H7 (cell line): ENCODE results near the gene PLA2G5. TPM values are rescaled to one million over a fixed set of nuclear protein-coding genes. Genes with fewer than 3 reads are reported as not detected.
"Not testable (repeated sequence)": the region's sequence is repeated elsewhere in the genome, so short reads cannot be mapped to it uniquely, and the experiment has no call there.

Experiments used
- DNase-seq: peaks from one replicate; pipeline ENCODE4 v3.0.0; 2012
- H3K27me3 ChIP-seq: 2 replicates; pipeline ENCODE4 v1.6.0; 2011; ENCODE audit warnings: mild to moderate bottlenecking, low read length; ENCODE audit not compliant: control insufficient read depth, insufficient read depth
- H3K36me3 ChIP-seq: replicated peaks from 2 replicates; pipeline ENCODE4 v1.5.1; 2011; ENCODE audit warnings: low read length; ENCODE audit not compliant: control insufficient read depth, insufficient read depth
- H3K4me3 ChIP-seq: 2 replicates; pipeline ENCODE4 v1.5.1; 2011; ENCODE audit warnings: low read depth, mild to moderate bottlenecking, control low read depth, low read length, moderate library complexity; ENCODE audit not compliant: insufficient read depth
- total RNA-seq: library from RNA; depleted of rRNA; stranded (reverse); fragments of >200 nt; shearing (Covaris generic); gene quantifications from 2 replicates; pipeline ENCODE4 v1.2.3, GENCODE V29; 2014; rRNA removed

PLA2G5 gene
- 0.69 and 0.92 TPM in 2 replicates for total RNA-seq

DNA sequence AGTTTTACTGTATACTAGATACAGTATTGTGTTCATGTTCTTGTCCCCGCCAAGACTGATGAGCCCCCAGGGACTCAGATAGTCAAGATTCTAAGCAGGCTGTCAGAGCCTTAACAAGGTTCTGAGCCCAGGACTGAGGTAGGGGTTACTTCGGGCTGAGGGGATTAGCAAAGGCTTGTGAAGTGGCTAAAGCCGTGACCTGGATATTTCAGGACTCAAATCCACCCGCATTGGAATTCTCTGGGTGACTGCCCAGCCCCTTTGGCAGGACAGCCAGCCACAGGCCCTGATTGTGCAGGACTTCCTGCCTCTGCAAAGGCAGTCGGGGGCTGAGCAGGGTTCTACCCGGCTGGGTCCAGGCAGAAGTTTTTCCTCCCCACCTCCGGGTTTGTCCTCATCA lies at the start of gene PLA2G5:
Gene PLA2G5 (plus strand): TSS at position 321 of the 400 bp plus-strand sequence. CDS start 14,637 bp downstream, outside the sequence.
- no peaks in the 10 kb centered on the region for H3K36me3 ChIP-seq
- no peak for DNase-seq
- no peak within 1 kb of the TSS for H3K4me3 ChIP-seq
- peaks cover 2% of the 10 kb centered on the region; the same call in 1 of the 2 replicates for H3K27me3 ChIP-seq

DNA sequence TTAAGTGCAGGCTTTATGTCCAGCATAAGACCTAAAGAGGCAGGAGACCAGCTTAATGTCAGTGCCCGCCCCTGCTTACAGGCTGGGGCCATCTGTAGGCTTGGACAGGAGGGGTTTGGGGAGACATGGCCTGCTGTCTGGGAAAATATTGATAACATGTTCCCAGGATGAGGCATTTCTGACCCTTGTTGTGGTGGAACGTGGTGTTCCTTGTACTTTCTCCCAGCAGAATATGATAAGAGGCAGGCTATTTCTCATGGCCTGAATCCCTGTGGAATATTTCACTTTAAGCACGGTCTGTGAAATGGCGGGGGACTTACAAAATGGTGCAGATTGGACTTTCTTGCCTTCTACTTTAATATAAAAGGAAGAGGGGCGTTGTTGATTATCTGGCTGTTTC lies 41.9 kb upstream of the PLA2G5 start:
- DNase-seq: no peak
- Histone ChIP-seq H3K36me3 (no peaks in the 10 kb centered on the region), H3K4me3 (no peak overlapping the region), H3K27me3 (no peaks in the 10 kb centered on the region)

GRCh38 chr1:20028726-20029125 lies 41.3 kb upstream of the PLA2G5 start:
- DNase-seq: no peak
- Histone ChIP-seq H3K36me3 (no peaks in the 10 kb centered on the region), H3K4me3 (no peak overlapping the region), H3K27me3 (no peaks in the 10 kb centered on the region)

DNA sequence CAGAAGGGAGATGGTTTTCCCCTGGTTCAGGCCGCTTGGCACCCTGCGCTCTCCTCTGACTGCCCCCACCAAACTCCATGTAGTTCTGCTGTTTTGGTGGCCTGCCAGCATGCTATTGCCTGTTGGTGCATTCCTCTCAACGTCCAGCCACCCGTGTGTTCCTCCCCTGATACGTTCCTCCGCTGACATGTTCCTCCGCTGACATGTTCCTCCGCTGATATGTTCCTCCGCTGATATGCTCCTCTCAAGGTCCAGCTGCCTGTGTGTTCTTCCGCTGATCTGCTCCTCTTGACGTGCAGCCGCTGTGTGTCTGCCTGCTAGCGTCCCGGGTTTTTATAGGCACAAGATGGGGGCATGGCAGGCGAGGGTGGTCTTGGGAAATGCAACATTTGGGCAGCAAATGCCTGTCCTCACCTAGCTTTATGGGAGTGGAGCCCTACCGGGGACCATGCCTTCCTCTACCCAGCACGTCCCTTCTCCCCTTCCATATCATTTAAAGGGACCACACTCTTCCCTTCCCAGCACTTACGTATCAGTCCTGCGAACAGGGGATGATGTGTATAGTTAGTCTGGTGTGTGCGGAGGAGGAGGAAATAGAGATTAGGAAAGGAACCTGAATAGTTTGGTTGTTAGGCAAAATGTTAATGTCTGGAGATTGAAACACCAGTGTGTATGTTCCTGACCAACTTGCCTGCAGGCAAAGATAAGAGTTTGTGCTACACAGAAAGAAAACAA lies 40.6 kb upstream of the PLA2G5 start:
- Histone ChIP-seq H3K36me3 (no peaks in the 10 kb centered on the region), H3K4me3 (no peak overlapping the region), H3K27me3 (no peaks in the 10 kb centered on the region)
- DNase-seq: no peak

GRCh38 chr1:20030436-20031151 lies 39.4 kb upstream of the PLA2G5 start:
- H3K27me3 ChIP-seq, H3K36me3 ChIP-seq, DNase-seq, H3K4me3 ChIP-seq: not testable (repeated sequence)

- Histone ChIP-seq H3K27me3 (no peaks in the 10 kb centered on the region), H3K36me3 (no peaks in the 10 kb centered on the region), H3K4me3 (no peak overlapping the region)
- no peak for DNase-seq
Observed at GRCh38 chr1:20031161-20031560, 38.8 kb upstream of the PLA2G5 start.

DNA sequence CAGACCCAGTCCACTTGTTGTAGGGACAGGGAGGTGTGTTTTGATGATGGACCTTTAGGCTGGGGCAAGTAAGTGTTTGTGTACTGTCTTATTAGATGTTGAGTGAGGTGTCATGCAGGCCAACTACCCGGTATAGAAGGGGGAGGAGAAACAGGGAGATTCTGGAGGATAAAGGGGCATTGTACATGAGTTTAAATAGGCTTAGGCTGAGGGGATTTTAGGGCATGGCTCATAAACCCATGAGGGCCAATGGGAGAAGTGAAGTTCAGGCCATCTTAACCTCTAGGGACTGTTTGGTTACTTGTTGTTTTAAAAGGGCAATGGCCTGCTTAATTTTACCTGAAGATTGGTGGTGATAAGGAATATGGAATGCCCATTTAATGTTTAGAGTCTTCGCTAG lies 38.2 kb upstream of the PLA2G5 start:
- no peak for DNase-seq
- no peaks in the 10 kb centered on the region for H3K27me3 ChIP-seq
- H3K36me3 ChIP-seq: no peaks in the 10 kb centered on the region
- no peak overlapping the region for H3K4me3 ChIP-seq

GRCh38 chr1:20032425-20032824 lies 37.6 kb upstream of the PLA2G5 start:
- Histone ChIP-seq H3K27me3 (no peaks in the 10 kb centered on the region), H3K4me3 (no peak overlapping the region), H3K36me3 (no peaks in the 10 kb centered on the region)
- no peak for DNase-seq

DNA sequence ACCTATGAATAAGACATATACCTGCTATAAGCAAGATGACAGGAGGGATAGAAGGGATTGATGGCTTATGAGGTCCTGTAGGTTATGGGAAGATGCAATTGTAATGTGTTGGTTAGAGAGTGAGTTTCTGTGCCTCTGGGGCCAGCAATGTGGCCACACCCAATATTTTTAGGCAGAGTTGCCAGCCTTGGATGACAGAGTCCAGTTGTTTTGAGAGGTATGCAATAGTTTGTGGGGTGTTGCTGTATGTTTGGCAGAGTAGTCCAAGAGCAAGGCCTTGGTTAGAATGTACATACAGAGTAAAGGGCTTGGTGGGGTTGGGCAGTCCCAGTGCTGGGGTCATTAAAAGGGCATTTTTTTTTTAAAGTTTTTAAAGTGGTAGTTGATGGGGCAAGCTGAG lies 36.6 kb upstream of the PLA2G5 start:
- Histone ChIP-seq H3K27me3 (no peaks in the 10 kb centered on the region), H3K4me3 (no peak overlapping the region), H3K36me3 (no peaks in the 10 kb centered on the region)
- DNase-seq: no peak

DNA sequence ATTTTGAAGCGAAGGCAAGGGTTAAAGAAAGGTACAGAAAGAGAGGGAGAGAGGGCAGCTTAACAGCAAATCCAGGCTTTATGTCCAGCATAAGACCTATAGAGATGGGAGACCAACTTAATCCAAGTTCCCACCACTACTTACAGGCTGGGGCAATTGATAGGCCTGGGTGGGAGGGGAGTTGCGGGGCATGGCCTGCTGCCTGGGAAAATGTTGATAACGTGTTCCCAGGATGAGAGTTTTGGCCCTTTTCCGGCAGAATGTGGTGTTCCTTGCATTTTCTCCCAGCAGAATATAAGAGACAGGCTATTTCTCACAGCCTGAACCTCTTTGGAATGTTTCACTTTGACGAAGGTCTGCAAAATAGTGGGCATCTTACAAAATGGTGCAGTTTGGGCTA lies 34.9 kb upstream of the PLA2G5 start:
- no peak overlapping the region for H3K4me3 ChIP-seq
- no peaks in the 10 kb centered on the region for H3K36me3 ChIP-seq
- no peak for DNase-seq
- H3K27me3 ChIP-seq: no peaks in the 10 kb centered on the region

DNA sequence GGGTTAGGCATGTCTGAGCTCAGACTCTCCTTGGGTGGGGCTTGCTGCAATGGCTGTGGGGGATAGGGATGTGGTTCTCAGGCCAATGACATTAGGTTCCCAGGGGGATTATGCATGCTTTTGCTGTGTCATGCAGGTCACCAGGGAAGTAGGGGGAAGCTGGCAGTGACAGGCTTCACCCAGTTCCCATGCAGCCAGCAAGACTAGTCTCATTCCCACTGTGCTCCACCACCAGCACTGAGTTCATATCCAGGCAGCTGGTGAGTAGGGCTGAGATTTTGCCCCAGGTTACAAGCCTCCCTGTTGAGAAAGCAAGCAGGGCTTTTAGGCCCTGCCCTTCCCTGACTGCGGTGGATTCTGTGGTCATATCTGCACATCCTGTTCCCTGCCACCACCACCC lies 32.1 kb upstream of the PLA2G5 start:
- Histone ChIP-seq H3K27me3 (no peaks in the 10 kb centered on the region), H3K36me3 (no peaks in the 10 kb centered on the region)
- DNase-seq: no peak

GRCh38 chr1:20047096-20047495 lies 22.9 kb upstream of the PLA2G5 start:
- no peak for DNase-seq
- Histone ChIP-seq H3K4me3 (no peak overlapping the region), H3K27me3 (no peaks in the 10 kb centered on the region), H3K36me3 (no peaks in the 10 kb centered on the region)

More for the DNA sequence above, 32.1 kb upstream of the PLA2G5 start:
- H3K4me3 ChIP-seq: no peak overlapping the region

- H3K36me3 ChIP-seq: no peaks in the 10 kb centered on the region
- H3K4me3 ChIP-seq: no peak overlapping the region
- H3K27me3 ChIP-seq: no peaks in the 10 kb centered on the region
- DNase-seq: no peak
Observed at GRCh38 chr1:20048563-20048962, 21.4 kb upstream of the PLA2G5 start.

- H3K4me3 ChIP-seq, H3K36me3 ChIP-seq, H3K27me3 ChIP-seq, DNase-seq: not testable (repeated sequence)
Observed at GRCh38 chr1:20049056-20049798, 20.8 kb upstream of the PLA2G5 start.
